ENCODE results near the gene EIF4G3.
"Not testable (repeated sequence)": the region's sequence is repeated elsewhere in the genome, so short reads cannot be mapped to it uniquely, and the experiment has no call there.

Gene EIF4G3

DNA sequence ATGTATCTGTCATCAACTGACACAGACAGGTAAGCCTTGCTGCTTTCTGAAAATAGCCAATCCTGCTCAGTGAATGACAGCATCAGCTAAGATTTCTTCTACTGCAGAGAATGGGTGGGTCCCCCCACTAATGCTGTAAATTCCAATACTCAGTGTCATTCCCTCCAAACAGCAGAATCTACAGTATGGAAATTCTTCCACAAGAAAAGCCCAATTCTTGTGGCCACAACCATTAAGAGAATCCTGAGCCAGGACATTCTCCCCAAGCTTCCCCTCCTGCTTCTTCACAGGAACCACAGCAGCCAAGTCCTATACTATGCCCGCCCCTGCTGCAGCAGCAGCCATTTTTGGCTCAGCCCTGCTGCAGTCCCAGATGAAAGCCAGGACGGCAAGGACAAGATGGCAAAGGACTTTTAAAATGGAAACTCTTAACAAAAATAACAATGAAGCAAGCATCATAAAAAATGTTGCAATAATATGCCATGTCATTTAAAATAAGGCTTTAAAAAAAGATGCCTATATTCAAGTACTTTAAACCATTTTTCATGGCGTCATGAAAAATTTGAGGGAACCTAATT is 26.8 kb downstream of the EIF4G3 start:
- H3K27ac ChIP-seq (ENCODE audit: low read length): no peak overlapping the region

DNA sequence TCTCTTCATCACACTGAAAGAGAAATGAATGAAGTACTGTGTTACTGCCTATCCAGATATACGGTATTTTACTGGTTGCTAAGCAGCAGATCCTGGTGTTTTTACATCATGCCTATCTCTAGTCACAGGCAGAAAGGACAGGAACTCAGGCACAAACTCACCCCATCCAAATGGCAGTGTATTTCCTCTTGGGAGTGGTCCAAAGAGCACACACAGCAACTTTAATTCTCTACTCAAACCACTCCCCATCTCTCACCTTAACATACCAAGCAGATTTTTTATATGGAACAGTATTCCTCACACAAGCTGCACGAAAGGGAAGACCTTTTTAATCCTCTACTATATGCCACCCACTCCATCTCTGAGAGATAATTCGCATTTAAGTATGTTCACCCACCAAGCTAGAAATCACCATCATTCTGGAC is 27.3 kb downstream of the EIF4G3 start:
- Histone ChIP-seq H3K4me1 (ENCODE audit: insufficient read depth, low read length) (no peaks in the 10 kb centered on the region), H3K4me3 (ENCODE audit: low read length) (no peak overlapping the region), H3K9me3 (ENCODE audit: insufficient read depth, low read depth, low read length) (no peaks in the 10 kb centered on the region), H3K27ac (ENCODE audit: low read length) (no peak overlapping the region), H3K9ac (ENCODE audit: low read depth, low read length) (no peak overlapping the region), H3K27me3 (ENCODE audit: insufficient read depth, low read length) (no peaks in the 10 kb centered on the region), H3K36me3 (ENCODE audit: insufficient read depth, low read depth, low read length) (peaks cover 13% of the 10 kb centered on the region)

More for the DNA sequence above, 26.8 kb downstream of the EIF4G3 start:
- Histone ChIP-seq H3K9me3 (ENCODE audit: insufficient read depth, low read depth, low read length) (no peaks in the 10 kb centered on the region), H3K4me3 (ENCODE audit: low read length) (no peak overlapping the region), H3K9ac (ENCODE audit: low read depth, low read length) (no peak overlapping the region), H3K27me3 (ENCODE audit: insufficient read depth, low read length) (no peaks in the 10 kb centered on the region), H3K36me3 (ENCODE audit: insufficient read depth, low read depth, low read length) (peaks cover 17% of the 10 kb centered on the region), H3K4me1 (ENCODE audit: insufficient read depth, low read length) (no peaks in the 10 kb centered on the region)

DNA sequence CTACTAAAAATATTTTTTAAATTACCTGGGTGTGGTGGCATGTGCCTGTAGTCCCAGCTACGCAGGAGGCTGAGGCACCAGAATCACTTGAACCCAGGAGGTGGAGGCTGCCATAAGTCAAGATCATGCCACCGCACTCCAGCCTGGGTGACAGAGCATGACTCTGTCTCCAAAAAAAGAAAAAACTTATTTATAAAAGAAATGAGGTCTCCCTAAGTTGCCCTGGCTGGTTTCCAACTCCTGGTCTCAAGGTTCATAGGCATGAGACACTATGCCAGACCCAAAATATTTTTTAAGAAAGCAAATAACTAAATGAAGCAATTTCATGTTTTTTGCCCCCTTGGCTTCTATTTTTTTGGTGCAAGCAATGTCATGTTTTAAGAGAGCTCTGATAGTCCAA is 32.9 kb downstream of the EIF4G3 start:
- H3K27ac ChIP-seq (ENCODE audit: low read length): no peak overlapping the region
- H3K4me3 ChIP-seq (ENCODE audit: low read length): no peak overlapping the region
- H3K36me3 ChIP-seq (ENCODE audit: insufficient read depth, low read depth, low read length): peaks cover 16% of the 10 kb centered on the region
- no peaks in the 10 kb centered on the region for H3K9me3 ChIP-seq (ENCODE audit: insufficient read depth, low read depth, low read length)
- H3K27me3 ChIP-seq (ENCODE audit: insufficient read depth, low read length): no peaks in the 10 kb centered on the region
- no peak overlapping the region for H3K9ac ChIP-seq (ENCODE audit: low read depth, low read length)
- H3K4me1 ChIP-seq (ENCODE audit: insufficient read depth, low read length): no peaks in the 10 kb centered on the region

DNA sequence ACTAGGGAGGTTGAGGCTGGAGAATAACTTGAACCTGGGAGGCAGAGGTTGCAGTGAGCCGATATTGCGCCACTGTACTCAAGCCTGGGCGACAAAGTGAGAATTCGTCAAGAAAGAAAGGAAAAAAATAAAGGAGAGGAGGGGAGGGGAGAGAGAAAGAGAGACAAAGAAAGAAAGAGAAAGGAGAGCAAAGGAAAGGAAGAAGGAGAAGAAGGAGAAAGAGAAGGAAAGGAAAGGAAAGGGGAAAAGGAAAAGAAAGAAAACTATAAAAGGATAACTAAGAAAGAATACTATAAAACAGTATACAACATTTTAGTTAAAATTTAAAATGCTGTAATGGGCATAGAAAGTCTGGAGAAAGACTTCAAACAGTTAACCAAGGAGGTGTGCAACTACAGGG is 33.6 kb downstream of the EIF4G3 start:
- no peaks in the 10 kb centered on the region for H3K27me3 ChIP-seq (ENCODE audit: insufficient read depth, low read length)
- H3K36me3 ChIP-seq (ENCODE audit: insufficient read depth, low read depth, low read length): peaks cover 11% of the 10 kb centered on the region
- no peak overlapping the region for H3K27ac ChIP-seq (ENCODE audit: low read length)
- no peak overlapping the region for H3K4me3 ChIP-seq (ENCODE audit: low read length)
- no peak overlapping the region for H3K9ac ChIP-seq (ENCODE audit: low read depth, low read length)
- no peaks in the 10 kb centered on the region for H3K4me1 ChIP-seq (ENCODE audit: insufficient read depth, low read length)
- no peaks in the 10 kb centered on the region for H3K9me3 ChIP-seq (ENCODE audit: insufficient read depth, low read depth, low read length)

DNA sequence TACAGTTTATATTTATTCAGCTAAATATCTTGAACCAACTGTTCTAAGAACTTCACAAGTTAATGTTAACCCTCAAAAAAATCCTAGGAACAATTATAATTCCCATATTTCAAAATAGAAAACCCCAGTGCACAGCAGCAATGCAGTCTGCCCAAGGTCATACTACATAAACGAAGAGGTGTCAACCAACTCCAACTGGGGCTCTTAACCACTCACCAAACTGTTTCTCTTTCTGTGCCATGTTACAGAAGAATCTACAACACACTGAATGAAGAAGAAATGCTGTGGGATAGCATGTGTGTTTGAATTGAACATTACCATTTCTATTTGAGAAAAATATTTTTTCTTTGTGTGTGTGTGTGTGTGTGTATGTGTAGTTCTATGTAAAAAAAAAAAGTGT is 35.7 kb downstream of the EIF4G3 start:
- no peaks in the 10 kb centered on the region for H3K9me3 ChIP-seq (ENCODE audit: insufficient read depth, low read depth, low read length)
- no peaks in the 10 kb centered on the region for H3K27me3 ChIP-seq (ENCODE audit: insufficient read depth, low read length)
- H3K27ac ChIP-seq (ENCODE audit: low read length): no peak overlapping the region
- H3K4me3 ChIP-seq (ENCODE audit: low read length): no peak overlapping the region
- H3K4me1 ChIP-seq (ENCODE audit: insufficient read depth, low read length): no peaks in the 10 kb centered on the region
- peaks cover 15% of the 10 kb centered on the region; the same call in 1 of the 2 replicates for H3K36me3 ChIP-seq (ENCODE audit: insufficient read depth, low read depth, low read length)
- no peak overlapping the region for H3K9ac ChIP-seq (ENCODE audit: low read depth, low read length)

DNA sequence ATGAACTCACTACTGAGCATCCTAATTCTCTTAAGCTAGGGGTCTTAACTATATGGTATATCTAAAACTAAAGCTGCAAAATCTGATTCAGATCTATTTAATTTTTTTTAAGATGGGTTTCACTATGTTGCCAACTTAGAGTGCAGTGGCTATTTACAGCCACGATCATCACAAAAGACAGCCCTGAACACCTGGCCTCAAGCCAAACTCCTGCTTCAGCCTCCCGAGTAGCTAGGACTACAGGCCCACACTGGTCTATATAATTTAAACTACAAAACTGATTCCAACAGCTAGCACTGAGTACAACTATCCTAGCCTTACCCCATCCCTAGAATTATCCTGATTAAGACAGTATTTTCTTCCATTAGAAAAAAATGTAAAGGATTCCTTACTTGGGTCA is 37.1 kb downstream of the EIF4G3 start:
- no peak overlapping the region for H3K9ac ChIP-seq (ENCODE audit: low read depth, low read length)
- H3K9me3 ChIP-seq (ENCODE audit: insufficient read depth, low read depth, low read length): no peaks in the 10 kb centered on the region
- no peaks in the 10 kb centered on the region for H3K27me3 ChIP-seq (ENCODE audit: insufficient read depth, low read length)
- no peak overlapping the region for H3K27ac ChIP-seq (ENCODE audit: low read length)
- H3K4me3 ChIP-seq (ENCODE audit: low read length): no peak overlapping the region
- H3K36me3 ChIP-seq (ENCODE audit: insufficient read depth, low read depth, low read length): peaks cover 25% of the 10 kb centered on the region; the same call in 1 of the 2 replicates
- no peaks in the 10 kb centered on the region; the same call in 1 of the 2 replicates for H3K4me1 ChIP-seq (ENCODE audit: insufficient read depth, low read length)

DNA sequence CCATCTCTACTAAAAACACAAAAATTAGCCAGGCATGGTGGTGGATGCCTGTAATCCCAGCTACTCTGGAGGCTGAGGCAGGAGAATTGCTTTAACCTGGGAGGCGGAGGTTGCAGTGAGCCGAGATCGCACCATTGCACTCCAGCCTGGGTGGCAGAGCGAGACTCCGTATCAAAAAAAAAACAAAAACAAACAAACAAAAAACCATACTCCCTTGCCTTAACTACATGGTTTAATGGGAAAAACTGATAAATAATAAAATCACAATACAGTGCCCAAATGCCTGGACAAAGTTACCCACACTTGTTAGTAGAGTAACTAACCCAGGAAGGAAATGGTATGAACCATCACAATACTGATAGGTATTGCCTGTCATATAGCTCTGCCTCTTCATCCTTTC is 40.4 kb downstream of the EIF4G3 start:
- not testable (repeated sequence) for H3K27me3 ChIP-seq (ENCODE audit: insufficient read depth, low read length); H3K4me1 ChIP-seq (ENCODE audit: insufficient read depth, low read length); H3K9ac ChIP-seq (ENCODE audit: low read depth, low read length); H3K27ac ChIP-seq (ENCODE audit: low read length); H3K4me3 ChIP-seq (ENCODE audit: low read length); H3K9me3 ChIP-seq (ENCODE audit: insufficient read depth, low read depth, low read length)
- peaks cover 26% of the 10 kb centered on the region for H3K36me3 ChIP-seq (ENCODE audit: insufficient read depth, low read depth, low read length)

DNA sequence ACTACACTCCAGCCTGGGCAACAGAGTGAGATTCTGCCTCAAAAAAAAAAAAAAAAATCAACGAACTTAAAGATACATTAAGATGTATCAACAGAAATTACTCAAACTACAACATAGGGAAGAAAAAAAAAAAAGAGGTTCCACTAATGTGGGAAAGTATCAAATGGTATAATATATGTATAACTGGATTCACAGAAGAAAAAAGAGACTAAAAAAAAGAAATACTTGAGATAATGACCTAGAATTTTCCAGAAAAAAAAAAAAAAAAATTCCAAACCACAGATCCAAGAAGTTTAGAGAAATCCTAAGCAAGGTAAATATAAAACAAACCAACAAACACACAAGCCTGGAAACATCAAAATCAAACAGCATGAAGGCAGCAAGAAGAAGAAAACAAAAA is 45.5 kb downstream of the EIF4G3 start:
- Histone ChIP-seq H3K4me1 (ENCODE audit: insufficient read depth, low read length) (no peaks in the 10 kb centered on the region; the same call in 1 of the 2 replicates), H3K4me3 (ENCODE audit: low read length) (no peak overlapping the region), H3K9ac (ENCODE audit: low read depth, low read length) (no peak overlapping the region), H3K36me3 (ENCODE audit: insufficient read depth, low read depth, low read length) (peaks cover 23% of the 10 kb centered on the region), H3K9me3 (ENCODE audit: insufficient read depth, low read depth, low read length) (no peaks in the 10 kb centered on the region), H3K27me3 (ENCODE audit: insufficient read depth, low read length) (no peaks in the 10 kb centered on the region), H3K27ac (ENCODE audit: low read length) (no peak overlapping the region)

DNA sequence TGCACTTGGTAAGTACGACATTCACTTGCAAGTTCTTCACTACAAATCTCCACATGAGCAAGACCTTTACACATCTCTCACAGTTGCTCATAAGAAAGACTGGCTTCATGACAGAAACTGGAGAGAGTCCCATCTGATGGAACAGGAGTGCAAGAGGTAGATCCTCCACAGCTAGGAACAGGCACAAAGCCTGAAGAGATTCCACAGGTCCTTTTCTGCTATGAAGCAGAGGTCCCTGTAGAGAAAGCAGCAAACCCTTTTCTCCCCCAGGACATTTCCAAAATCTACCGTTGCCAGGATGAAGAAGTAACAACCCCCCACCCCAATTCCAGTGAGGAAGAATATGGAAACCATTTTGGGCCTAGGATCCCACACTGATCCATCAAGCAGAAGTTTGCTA is 47.3 kb downstream of the EIF4G3 start:
- no peaks in the 10 kb centered on the region for H3K4me1 ChIP-seq (ENCODE audit: insufficient read depth, low read length)
- H3K36me3 ChIP-seq (ENCODE audit: insufficient read depth, low read depth, low read length): peaks cover 12% of the 10 kb centered on the region; the same call in 1 of the 2 replicates
- no peaks in the 10 kb centered on the region for H3K27me3 ChIP-seq (ENCODE audit: insufficient read depth, low read length)
- H3K27ac ChIP-seq (ENCODE audit: low read length): no peak overlapping the region
- no peak overlapping the region for H3K4me3 ChIP-seq (ENCODE audit: low read length)
- H3K9ac ChIP-seq (ENCODE audit: low read depth, low read length): no peak overlapping the region
- no peaks in the 10 kb centered on the region for H3K9me3 ChIP-seq (ENCODE audit: insufficient read depth, low read depth, low read length)

DNA sequence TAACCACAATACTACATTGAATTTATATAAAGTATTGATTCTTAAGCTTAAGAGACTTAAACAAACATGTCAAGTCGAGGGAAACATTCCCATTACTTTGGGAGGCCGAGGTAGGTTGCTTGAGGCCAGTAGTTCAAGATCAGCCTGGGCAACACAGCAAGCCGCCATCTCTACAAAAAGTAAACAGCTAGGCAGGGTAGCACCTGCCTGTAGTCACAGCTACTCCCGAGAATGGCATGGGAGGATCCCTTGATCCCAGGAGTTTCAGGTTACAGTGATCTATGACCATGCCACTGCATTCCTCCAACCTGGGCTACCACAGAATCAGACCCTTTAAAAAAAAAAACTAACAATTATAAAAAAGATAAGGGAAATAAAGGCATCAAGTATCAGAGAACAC is 50.4 kb downstream of the EIF4G3 start:
- Histone ChIP-seq H3K27ac (ENCODE audit: low read length) (no peak overlapping the region), H3K36me3 (ENCODE audit: insufficient read depth, low read depth, low read length) (peaks cover 15% of the 10 kb centered on the region; the same call in 1 of the 2 replicates), H3K9ac (ENCODE audit: low read depth, low read length) (no peak overlapping the region), H3K4me1 (ENCODE audit: insufficient read depth, low read length) (peaks cover 4% of the 10 kb centered on the region; the same call in 1 of the 2 replicates), H3K9me3 (ENCODE audit: insufficient read depth, low read depth, low read length) (no peaks in the 10 kb centered on the region), H3K4me3 (ENCODE audit: low read length) (no peak overlapping the region), H3K27me3 (ENCODE audit: insufficient read depth, low read length) (no peaks in the 10 kb centered on the region)

DNA sequence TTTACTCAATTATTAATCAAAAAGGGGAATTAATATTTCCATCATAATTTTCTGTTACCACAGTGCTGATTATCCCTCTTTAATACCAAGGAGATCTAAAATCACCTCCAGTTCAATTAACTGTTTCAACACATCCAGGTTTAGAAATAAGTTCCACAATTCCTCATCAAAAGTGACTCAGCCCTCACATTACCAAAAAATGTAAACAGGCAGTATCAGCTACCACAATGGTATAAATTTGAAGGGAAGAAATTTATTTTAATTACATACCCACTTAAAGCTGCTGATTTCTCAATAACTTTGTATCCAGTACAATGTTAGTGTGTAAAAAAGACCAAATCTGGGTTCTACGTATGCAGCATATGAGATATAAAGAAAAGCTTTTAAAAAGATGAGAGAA is 51.9 kb downstream of the EIF4G3 start:
- Histone ChIP-seq H3K9me3 (ENCODE audit: insufficient read depth, low read depth, low read length) (no peaks in the 10 kb centered on the region), H3K4me3 (ENCODE audit: low read length) (no peak overlapping the region), H3K4me1 (ENCODE audit: insufficient read depth, low read length) (peaks cover 4% of the 10 kb centered on the region; the same call in 1 of the 2 replicates), H3K27ac (ENCODE audit: low read length) (no peak overlapping the region), H3K27me3 (ENCODE audit: insufficient read depth, low read length) (no peaks in the 10 kb centered on the region), H3K36me3 (ENCODE audit: insufficient read depth, low read depth, low read length) (peaks cover 15% of the 10 kb centered on the region; the same call in 1 of the 2 replicates), H3K9ac (ENCODE audit: low read depth, low read length) (no peak overlapping the region)

DNA sequence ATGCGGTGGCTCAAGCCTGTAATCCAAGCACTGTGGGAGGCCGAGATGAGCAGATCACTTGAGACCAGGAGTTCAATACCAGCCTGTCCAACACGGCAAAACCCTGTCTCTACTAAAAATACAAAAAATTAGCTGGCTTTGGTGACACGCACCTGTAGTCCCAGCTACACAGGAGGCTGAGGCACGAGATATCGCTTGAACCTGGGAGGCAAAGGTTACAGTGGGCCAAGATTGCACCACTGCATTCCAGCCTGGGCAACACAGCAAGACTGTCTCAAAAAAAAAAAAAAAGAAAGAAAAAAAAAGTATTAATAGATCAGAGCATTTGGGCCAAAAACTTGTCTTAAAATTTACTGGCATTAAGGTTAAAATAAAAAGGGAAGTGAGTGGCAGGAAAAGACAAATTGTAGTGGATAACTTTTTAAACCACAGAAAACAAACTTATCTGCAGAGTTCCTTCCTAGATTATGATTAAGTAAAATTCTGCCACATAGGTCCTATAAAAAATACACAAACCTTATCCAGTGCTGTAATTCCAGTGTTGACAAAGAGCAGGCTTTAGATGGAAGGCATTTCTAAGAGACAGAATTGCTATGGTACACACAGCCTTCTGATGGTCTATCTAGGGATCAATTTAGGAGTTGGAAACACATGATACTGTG is 53.3 kb downstream of the EIF4G3 start:
- Histone ChIP-seq H3K36me3 (ENCODE audit: insufficient read depth, low read depth, low read length) (peaks cover 8% of the 10 kb centered on the region; the same call in 1 of the 2 replicates), H3K9ac (ENCODE audit: low read depth, low read length) (no peak overlapping the region), H3K4me3 (ENCODE audit: low read length) (no peak overlapping the region), H3K9me3 (ENCODE audit: insufficient read depth, low read depth, low read length) (no peaks in the 10 kb centered on the region), H3K27ac (ENCODE audit: low read length) (no peak overlapping the region), H3K4me1 (ENCODE audit: insufficient read depth, low read length) (peaks cover 4% of the 10 kb centered on the region; the same call in 1 of the 2 replicates), H3K27me3 (ENCODE audit: insufficient read depth, low read length) (no peaks in the 10 kb centered on the region)

Measured in iPS-20b (cell line).